Left lung (tissue), 10 donors: ENCODE measurements around the gene PALM3. TPM values are rescaled to one million over a fixed set of nuclear protein-coding genes. Genes with fewer than 3 reads are reported as not detected.
"Not testable (repeated sequence)": the region's sequence is repeated elsewhere in the genome, so short reads cannot be mapped to it uniquely, and the experiment has no call there.

Experiments
- ATAC-seq: fragments of 200-7000 bp; cut with Tn5 transposase; one replicate; pipeline ENCODE4 v1.9.1; 2020; ENCODE audit warnings: moderate library complexity
- DNase-seq, 4 donors: peaks; one replicate each; pipeline ENCODE4 v3.0.0-alpha.2; 2013 to 2020
- H3K27ac ChIP-seq, 2 donors: fragments of 200-600 bp; sonication (generic) in 1 of 2; one replicate each; pipeline versions ENCODE4 v1.5.0 to v1.8.0; 2020 to 2021
- H3K27me3 ChIP-seq, 2 donors: fragments of 200-600 bp; sonication (generic) in 1 of 2; one replicate each; pipeline versions ENCODE4 v1.5.0 to v1.8.0; 2020 to 2021
- H3K36me3 ChIP-seq, 2 donors: fragments of 200-600 bp; sonication (generic) in 1 of 2; one replicate each; pipeline versions ENCODE4 v1.5.0 to v1.8.0; 2020 to 2021
- H3K4me1 ChIP-seq, 2 donors: fragments of 200-600 bp; one replicate each; pipeline ENCODE4 v1.8.0; 2021
- H3K4me3 ChIP-seq, 2 donors: fragments of 200-600 bp; sonication (generic) in 1 of 2; one replicate each; pipeline versions ENCODE4 v1.5.0 to v1.8.0; 2020 to 2021; ENCODE audit warnings: mild to moderate bottlenecking in 1 of 2
- H3K9me3 ChIP-seq, 2 donors: fragments of 200-600 bp; sonication (generic) in 1 of 2; one replicate each; pipeline versions ENCODE4 v1.5.0 to v1.8.0; 2020 to 2021
- intact Hi-C, 2 donors: fragments of 100-400 bp; cut with DNase I; formaldehyde crosslinking; loops; one replicate each; pipeline versions ENCODE4 v1.11.2 to v1.14.2; 2022
- polyA plus RNA-seq, 6 donors: library from polyadenylated mRNA; unstranded; fragments of 120-200 nt; gene quantifications; one replicate each; pipeline ENCODE4 v1.2.1, GENCODE V29; 2013; ENCODE audit not compliant: insufficient read length in 6 of 6
- total RNA-seq, 2 donors: library from RNA; stranded (reverse); fragmentation: NEBNext Ultra II Directional; extraction: Animal tissue kit (Norgen Biotek cat#: 25700); gene quantifications; one replicate each; pipeline ENCODE4 v1.2.1, GENCODE V29; 2021
- TF ChIP-seq, protein P1 (sequence below), 2 donors: fragments of 200-600 bp; sonication (generic) in 1 of 2; IDR thresholded peaks; one replicate each; pipeline versions ENCODE4 v1.5.0 to v1.8.0; 2021; ENCODE audit warnings: antibody characterized with exemption in 2 of 2
- donor health status: DM: no; HTN: yes; CAD: no.
- donor health status: DM: no; HTN: no; CAD: no.

PALM3 gene
- total and polyA plus RNA-seq, 8 donors = 6.0 to 26.6 (median 15.7) TPM

DNA sequence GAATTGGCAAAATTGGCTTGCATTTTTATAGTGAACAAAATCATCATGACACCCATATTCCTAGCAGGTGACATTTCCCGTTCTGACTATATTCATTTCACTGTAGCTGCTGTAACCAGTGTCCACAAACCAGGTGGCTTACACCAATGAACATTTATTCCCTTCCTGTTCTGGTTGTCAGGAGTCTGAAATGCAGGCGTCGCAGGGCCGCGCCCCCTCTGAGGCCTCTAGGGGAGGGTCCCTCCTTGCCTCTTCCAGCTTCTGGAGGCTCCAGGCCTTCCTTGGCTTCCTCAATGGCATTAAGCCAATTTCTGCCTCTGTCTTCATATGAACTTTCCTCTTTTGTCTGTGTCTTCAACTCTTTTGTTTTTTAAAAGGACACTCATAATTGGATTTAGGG lies 40.4 kb downstream of the PALM3 start:
- intact Hi-C loops = no loop called here
- Histone ChIP-seq H3K9me3 (no peaks in the 10 kb centered on the region), H3K27me3 (no peaks in the 10 kb centered on the region), H3K4me1 (peaks cover 11 to 48% of the 10 kb centered on the region in 2 donors), H3K4me3 (no peak overlapping the region), H3K27ac (no peak overlapping the region), H3K36me3 (no peaks in the 10 kb centered on the region)
- TF ChIP-seq, protein P1, sequence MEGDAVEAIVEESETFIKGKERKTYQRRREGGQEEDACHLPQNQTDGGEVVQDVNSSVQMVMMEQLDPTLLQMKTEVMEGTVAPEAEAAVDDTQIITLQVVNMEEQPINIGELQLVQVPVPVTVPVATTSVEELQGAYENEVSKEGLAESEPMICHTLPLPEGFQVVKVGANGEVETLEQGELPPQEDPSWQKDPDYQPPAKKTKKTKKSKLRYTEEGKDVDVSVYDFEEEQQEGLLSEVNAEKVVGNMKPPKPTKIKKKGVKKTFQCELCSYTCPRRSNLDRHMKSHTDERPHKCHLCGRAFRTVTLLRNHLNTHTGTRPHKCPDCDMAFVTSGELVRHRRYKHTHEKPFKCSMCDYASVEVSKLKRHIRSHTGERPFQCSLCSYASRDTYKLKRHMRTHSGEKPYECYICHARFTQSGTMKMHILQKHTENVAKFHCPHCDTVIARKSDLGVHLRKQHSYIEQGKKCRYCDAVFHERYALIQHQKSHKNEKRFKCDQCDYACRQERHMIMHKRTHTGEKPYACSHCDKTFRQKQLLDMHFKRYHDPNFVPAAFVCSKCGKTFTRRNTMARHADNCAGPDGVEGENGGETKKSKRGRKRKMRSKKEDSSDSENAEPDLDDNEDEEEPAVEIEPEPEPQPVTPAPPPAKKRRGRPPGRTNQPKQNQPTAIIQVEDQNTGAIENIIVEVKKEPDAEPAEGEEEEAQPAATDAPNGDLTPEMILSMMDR (IDR thresholded peaks at IDR 0.05) = no peak
- peak in 2 of 4 donors; percentile 18 to 50 for DNase-seq
- ATAC-seq = no peak

DNA sequence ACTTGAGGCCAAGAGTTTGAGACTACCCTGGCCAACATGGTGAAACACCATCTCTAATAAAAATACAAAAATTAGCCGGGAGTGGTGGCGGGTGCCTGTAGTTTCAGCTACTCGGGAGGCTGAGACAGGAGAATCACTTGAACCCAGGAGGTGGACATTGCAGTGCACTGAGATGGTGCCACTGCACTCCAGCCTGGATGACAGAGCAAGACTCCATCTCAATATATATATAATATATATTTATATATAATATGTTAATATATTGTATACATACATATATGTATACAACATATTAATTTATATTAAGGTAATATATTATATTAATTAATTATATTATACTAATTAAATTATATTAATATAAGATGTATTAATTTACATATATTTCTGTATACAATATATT lies 42.1 kb downstream of the PALM3 start:
- H3K27ac ChIP-seq, intact Hi-C loops, H3K9me3 ChIP-seq, ATAC-seq, H3K27me3 ChIP-seq, H3K36me3 ChIP-seq, DNase-seq, H3K4me3 ChIP-seq: not testable (repeated sequence)
- peaks cover 11 to 36% of the 10 kb centered on the region in 2 donors for H3K4me1 ChIP-seq

DNA sequence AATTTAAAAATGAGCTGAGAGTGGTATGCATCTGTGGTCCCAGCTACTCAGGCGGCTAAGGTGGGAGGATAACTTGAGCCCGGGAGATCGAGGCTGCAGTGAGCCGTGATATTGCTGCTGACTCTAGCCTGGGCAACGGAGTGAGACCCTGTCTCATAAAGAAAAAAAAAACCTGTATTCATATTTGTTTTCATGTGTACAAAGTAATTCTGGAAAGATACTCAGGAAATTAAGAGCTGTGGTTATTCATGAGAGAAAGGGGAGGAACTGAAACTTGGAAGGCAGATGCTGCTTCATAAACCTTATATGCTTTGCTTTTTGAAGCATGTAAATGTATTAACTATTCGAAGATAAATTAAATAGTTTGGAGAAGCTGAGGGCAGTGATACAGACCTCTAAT lies 42.8 kb downstream of the PALM3 start:
- intact Hi-C loops = no loop called here
- DNase-seq = peak in 1 of 4 donors; percentile 17
- TF ChIP-seq, protein P1 (IDR thresholded peaks at IDR 0.05) = no peak
- Histone ChIP-seq H3K4me1 (peaks cover 11 to 31% of the 10 kb centered on the region in 2 donors), H3K27me3 (no peaks in the 10 kb centered on the region), H3K9me3 (no peaks in the 10 kb centered on the region), H3K36me3 (no peaks in the 10 kb centered on the region), H3K27ac (no peak overlapping the region), H3K4me3 (no peak overlapping the region)
- ATAC-seq = no peak

DNA sequence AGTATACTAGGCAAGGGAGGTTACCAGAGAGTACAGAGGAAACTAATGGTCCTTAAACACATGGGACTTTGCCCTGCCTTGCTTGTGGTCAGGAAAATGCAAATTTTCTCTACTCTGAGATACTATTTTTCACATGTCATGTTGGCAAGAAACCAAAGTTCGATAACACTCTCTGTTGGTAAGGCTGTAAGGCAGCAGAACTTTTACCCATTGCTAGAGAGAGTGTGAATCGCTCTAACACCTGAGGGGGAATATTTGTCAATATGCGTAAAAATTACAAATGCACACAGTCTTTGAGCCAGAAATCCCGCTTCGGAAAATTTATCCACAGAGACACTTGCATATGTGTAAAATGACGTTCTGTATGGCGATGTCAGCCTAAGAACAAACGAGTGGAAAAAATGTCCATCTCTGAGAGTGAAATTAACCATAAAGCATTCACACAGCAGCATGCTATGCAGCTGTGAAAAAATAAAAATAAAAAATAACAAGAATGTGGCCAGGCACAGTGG lies 46.3 kb downstream of the PALM3 start:
- DNase-seq = no peak
- intact Hi-C loops = no loop called here
- TF ChIP-seq, protein P1 (IDR thresholded peaks at IDR 0.05) = no peak
- no peak overlapping the region for H3K4me3 ChIP-seq
- ATAC-seq = no peak
- H3K27me3 ChIP-seq = no peaks in the 10 kb centered on the region
- no peaks in the 10 kb centered on the region for H3K36me3 ChIP-seq
- H3K4me1 ChIP-seq = peaks cover 3 to 14% of the 10 kb centered on the region in 2 donors
- H3K27ac ChIP-seq = no peak overlapping the region
- H3K9me3 ChIP-seq = no peaks in the 10 kb centered on the region

DNA sequence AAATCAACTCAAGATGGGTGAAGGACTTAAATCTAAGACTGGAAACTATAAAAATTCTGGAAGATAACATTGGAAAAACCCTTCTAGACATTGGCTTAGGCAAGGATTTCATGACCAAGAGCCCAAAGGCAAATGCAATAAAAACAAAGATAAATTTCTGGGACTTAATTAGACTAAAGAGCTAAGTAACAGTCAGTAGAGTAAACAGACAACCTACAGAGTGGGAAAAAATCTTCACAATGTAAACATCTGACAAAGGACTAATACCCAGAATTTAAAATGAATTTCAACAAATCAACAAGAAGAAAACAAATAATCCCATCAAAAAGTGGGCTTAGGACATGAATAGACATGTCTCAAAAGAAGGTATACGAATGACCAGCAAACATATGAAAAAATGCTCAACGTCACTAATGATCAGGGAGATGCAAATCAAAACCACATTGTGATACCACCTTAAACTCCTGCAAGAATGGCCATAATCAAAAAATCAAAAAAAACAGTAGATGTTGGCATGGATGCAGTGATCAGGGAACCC lies 49.4 kb downstream of the PALM3 start:
- H3K27ac ChIP-seq = no peak overlapping the region
- H3K4me3 ChIP-seq = no peak overlapping the region
- ATAC-seq (no peak), DNase-seq (no peak)
- H3K27me3 ChIP-seq = no peaks in the 10 kb centered on the region
- no peaks in the 10 kb centered on the region for H3K36me3 ChIP-seq
- no peaks in the 10 kb centered on the region for H3K9me3 ChIP-seq
- H3K4me1 ChIP-seq = peaks cover 0 to 1% of the 10 kb centered on the region in 2 donors
- TF ChIP-seq, protein P1 (IDR thresholded peaks at IDR 0.05) = no peak
- intact Hi-C loops = no loop called here
